IPS-15b (cell line): ENCODE data around the gene MORN1.
"Not testable (repeated sequence)": the region's sequence is repeated elsewhere in the genome, so short reads cannot be mapped to it uniquely, and the experiment has no call there.

Experiments used
- H3K27me3 ChIP-seq: one replicate; pipeline ENCODE4 v1.6.1; 2013; ENCODE audit warnings: low read length; ENCODE audit not compliant: control insufficient read depth, insufficient read depth
- H3K36me3 ChIP-seq: one replicate; pipeline ENCODE4 v1.6.1; 2013; ENCODE audit warnings: low read length; ENCODE audit not compliant: control insufficient read depth, insufficient read depth
- H3K4me1 ChIP-seq: one replicate; pipeline ENCODE4 v1.6.1; 2013; ENCODE audit warnings: mild to moderate bottlenecking, low read length; ENCODE audit not compliant: control insufficient read depth, insufficient read depth
- H3K4me3 ChIP-seq: one replicate; pipeline ENCODE4 v1.5.1; 2013; ENCODE audit warnings: low read depth, low read length
- H3K9ac ChIP-seq: one replicate; pipeline ENCODE4 v1.6.1; 2013; ENCODE audit warnings: low read depth, mild to moderate bottlenecking, low read length
- H3K9me3 ChIP-seq: one replicate; pipeline ENCODE4 v1.6.1; 2013; ENCODE audit warnings: mild to moderate bottlenecking, low read length; ENCODE audit not compliant: control insufficient read depth, insufficient read depth

The MORN1 gene

GRCh38 chr1:2296614-2297013, 94.7 kb downstream of the MORN1 start:
- Histone ChIP-seq H3K4me3 (no peak overlapping the region), H3K9me3 (no peaks in the 10 kb centered on the region), H3K9ac (no peak overlapping the region), H3K27me3 (no peaks in the 10 kb centered on the region), H3K36me3 (no peaks in the 10 kb centered on the region), H3K4me1 (no peaks in the 10 kb centered on the region)

GRCh38 chr1:2296211-2296610, 95.1 kb downstream of the MORN1 start:
- H3K9ac ChIP-seq, H3K36me3 ChIP-seq: not testable (repeated sequence)

GRCh38 chr1:2295526-2295925, 95.8 kb downstream of the MORN1 start:
- Histone ChIP-seq H3K27me3 (no peaks in the 10 kb centered on the region), H3K4me3 (no peak overlapping the region), H3K9me3 (no peaks in the 10 kb centered on the region), H3K4me1 (peaks cover 3% of the 10 kb centered on the region), H3K36me3 (no peaks in the 10 kb centered on the region), H3K9ac (no peak overlapping the region)

More at GRCh38 chr1:2296211-2296610, 95.1 kb downstream of the MORN1 start:
- not testable (repeated sequence) for H3K4me3 ChIP-seq, H3K9me3 ChIP-seq, H3K27me3 ChIP-seq, H3K4me1 ChIP-seq

- Histone ChIP-seq H3K36me3 (no peaks in the 10 kb centered on the region), H3K9me3 (no peaks in the 10 kb centered on the region)
Measured at GRCh38 chr1:2294725-2295078, 96.7 kb downstream of the MORN1 start.

GRCh38 chr1:2294033-2294724, 97.2 kb downstream of the MORN1 start:
- no peak overlapping the region for H3K9ac ChIP-seq
- H3K27me3 ChIP-seq, result no peaks in the 10 kb centered on the region
- H3K36me3 ChIP-seq, result no peaks in the 10 kb centered on the region
- no peak overlapping the region for H3K4me3 ChIP-seq
- no peaks in the 10 kb centered on the region for H3K9me3 ChIP-seq
- H3K4me1 ChIP-seq, result peaks cover 5% of the 10 kb centered on the region

More at GRCh38 chr1:2294725-2295078, 96.7 kb downstream of the MORN1 start:
- Histone ChIP-seq H3K4me3 (no peak overlapping the region), H3K27me3 (no peaks in the 10 kb centered on the region), H3K4me1 (peaks cover 5% of the 10 kb centered on the region), H3K9ac (no peak overlapping the region)

- Histone ChIP-seq H3K27me3 (no peaks in the 10 kb centered on the region), H3K9ac (no peak overlapping the region), H3K4me3 (no peak overlapping the region), H3K4me1 (peaks cover 5% of the 10 kb centered on the region), H3K36me3 (no peaks in the 10 kb centered on the region), H3K9me3 (no peaks in the 10 kb centered on the region)
Measured at GRCh38 chr1:2292725-2293450, 98.5 kb downstream of the MORN1 start.

GRCh38 chr1:2291577-2291976, 99.8 kb downstream of the MORN1 start:
- no peaks in the 10 kb centered on the region for H3K9me3 ChIP-seq
- H3K4me3 ChIP-seq, result no peak overlapping the region
- no peaks in the 10 kb centered on the region for H3K27me3 ChIP-seq
- H3K36me3 ChIP-seq, result no peaks in the 10 kb centered on the region
- peaks cover 5% of the 10 kb centered on the region for H3K4me1 ChIP-seq
- H3K9ac ChIP-seq, result no peak overlapping the region

GRCh38 chr1:2290595-2291510, 100.5 kb downstream of the MORN1 start:
- Histone ChIP-seq H3K9ac (no peak overlapping the region), H3K27me3 (no peaks in the 10 kb centered on the region), H3K36me3 (no peaks in the 10 kb centered on the region), H3K9me3 (no peaks in the 10 kb centered on the region), H3K4me1 (peaks cover 5% of the 10 kb centered on the region), H3K4me3 (no peak overlapping the region)

GRCh38 chr1:2290171-2290578, 101.2 kb downstream of the MORN1 start:
- no peaks in the 10 kb centered on the region for H3K9me3 ChIP-seq
- no peak overlapping the region for H3K9ac ChIP-seq
- H3K4me3 ChIP-seq, result no peak overlapping the region
- H3K36me3 ChIP-seq, result no peaks in the 10 kb centered on the region
- peaks cover 5% of the 10 kb centered on the region for H3K4me1 ChIP-seq
- no peaks in the 10 kb centered on the region for H3K27me3 ChIP-seq

GRCh38 chr1:2289607-2290006, 101.7 kb downstream of the MORN1 start:
- Histone ChIP-seq H3K27me3 (no peaks in the 10 kb centered on the region), H3K4me3 (no peak overlapping the region), H3K4me1 (peaks cover 5% of the 10 kb centered on the region), H3K9me3 (no peaks in the 10 kb centered on the region), H3K9ac (no peak overlapping the region), H3K36me3 (no peaks in the 10 kb centered on the region)

GRCh38 chr1:2288816-2289536, 102.4 kb downstream of the MORN1 start:
- Histone ChIP-seq H3K4me1 (peaks cover 5% of the 10 kb centered on the region), H3K4me3 (no peak overlapping the region), H3K9ac (no peak overlapping the region), H3K27me3 (no peaks in the 10 kb centered on the region), H3K9me3 (no peaks in the 10 kb centered on the region), H3K36me3 (no peaks in the 10 kb centered on the region)
